ENCODE data around the gene MLF1. TPM values are rescaled to one million over a fixed set of nuclear protein-coding genes. Genes with fewer than 3 reads are reported as not detected.

MLF1 gene
- total RNA-seq, 1 experiment from 2014 or later: 11.9 TPM

GRCh38 chr3:158535918-158536317 lies 35.1 kb upstream of the MLF1 start:
- H2AFZ ChIP-seq (ENCODE audit: low read length): no peak overlapping the region
- no peaks in the 10 kb centered on the region for H3F3A ChIP-seq (ENCODE audit: low read length, unreplicated experiment)
- no peaks in the 10 kb centered on the region for H3K79me2 ChIP-seq (ENCODE audit: low read length)
- DNase-seq: no peak
- no peaks in the 10 kb centered on the region for H3K9me2 ChIP-seq (replicated peaks; ENCODE audit: low read length)
- no peak overlapping the region for H3K27ac ChIP-seq (ENCODE audit: low read length)
- no peak overlapping the region for H3K9ac ChIP-seq (ENCODE audit: low read length)
- CTCF ChIA-PET: no interaction called here
- H3K9me3 ChIP-seq (ENCODE audit: low read length): no peaks in the 10 kb centered on the region
- POLR2A ChIA-PET (ENCODE audit: unreplicated experiment): no interaction called here
- intact Hi-C loops (cut with micrococcal nuclease): loop anchor here (5.0 to 10.0 kb wide), 3 partner anchors 106 to 1001 kb away; partner anchors contain the start of gene GFM1
- BruUV-seq (replicated peaks): no TSS peak
- no peak for ATAC-seq
- H3K36me3 ChIP-seq (ENCODE audit: low read depth, low read length): no peaks in the 10 kb centered on the region
- TF ChIP-seq CTCF (conservative IDR thresholded peaks at IDR 0.05; ENCODE audit: low read depth, low read length): no peak
- no peak for TF ChIP-seq EZH2 (IDR thresholded peaks at IDR 0.05; ENCODE audit: low read length, unreplicated experiment)
- no peak for TF ChIP-seq EZH2phosphoT487 (IDR thresholded peaks at IDR 0.05; ENCODE audit: borderline replicate concordance, low read length)
- H4K20me1 ChIP-seq (ENCODE audit: low read length): no peaks in the 10 kb centered on the region
- H3K4me1 ChIP-seq (ENCODE audit: insufficient read depth, low read length): no peaks in the 10 kb centered on the region
- no peak overlapping the region for H3K4me3 ChIP-seq (ENCODE audit: low read length)
- no peak overlapping the region for H3K4me2 ChIP-seq (ENCODE audit: low read length)
- no peaks in the 10 kb centered on the region for H3K27me3 ChIP-seq (ENCODE audit: low read length)

- no peaks in the 10 kb centered on the region for H3F3A ChIP-seq (ENCODE audit: low read length, unreplicated experiment)
- no peaks in the 10 kb centered on the region for H3K4me1 ChIP-seq (ENCODE audit: insufficient read depth, low read length)
- TF ChIP-seq CTCF (conservative IDR thresholded peaks at IDR 0.05; ENCODE audit: low read depth, low read length): peak; percentile 63
- no peak for TF ChIP-seq EZH2phosphoT487 (IDR thresholded peaks at IDR 0.05; ENCODE audit: borderline replicate concordance, low read length)
- no peaks in the 10 kb centered on the region for H4K20me1 ChIP-seq (ENCODE audit: low read length)
- no peak overlapping the region for H3K27ac ChIP-seq (ENCODE audit: low read length)
- H3K27me3 ChIP-seq (ENCODE audit: low read length): no peaks in the 10 kb centered on the region
- no peak overlapping the region for H3K4me2 ChIP-seq (ENCODE audit: low read length)
- DNase-seq: peak; percentile 58
- BruUV-seq (replicated peaks): no TSS peak
- H3K79me2 ChIP-seq (ENCODE audit: low read length): no peaks in the 10 kb centered on the region
- ATAC-seq: no peak; the same call in 1 of the 2 replicates
- POLR2A ChIA-PET (ENCODE audit: unreplicated experiment): no interaction called here
- intact Hi-C loops (cut with micrococcal nuclease): loop anchor here (1.0 to 10.0 kb wide), 4 partner anchors 103 to 1005 kb away; partner anchors contain the start of gene GFM1
- CTCF ChIA-PET: no interaction called here
- H3K9me3 ChIP-seq (ENCODE audit: low read length): no peaks in the 10 kb centered on the region
- H2AFZ ChIP-seq (ENCODE audit: low read length): peak overlapping the region; percentile 54
- H3K36me3 ChIP-seq (ENCODE audit: low read depth, low read length): no peaks in the 10 kb centered on the region
- no peak overlapping the region for H3K9ac ChIP-seq (ENCODE audit: low read length)
- H3K9me2 ChIP-seq (replicated peaks; ENCODE audit: low read length): no peaks in the 10 kb centered on the region
- no peak overlapping the region for H3K4me3 ChIP-seq (ENCODE audit: low read length)
Measured at GRCh38 chr3:158539414-158540014, 31.5 kb upstream of the MLF1 start.

DNA sequence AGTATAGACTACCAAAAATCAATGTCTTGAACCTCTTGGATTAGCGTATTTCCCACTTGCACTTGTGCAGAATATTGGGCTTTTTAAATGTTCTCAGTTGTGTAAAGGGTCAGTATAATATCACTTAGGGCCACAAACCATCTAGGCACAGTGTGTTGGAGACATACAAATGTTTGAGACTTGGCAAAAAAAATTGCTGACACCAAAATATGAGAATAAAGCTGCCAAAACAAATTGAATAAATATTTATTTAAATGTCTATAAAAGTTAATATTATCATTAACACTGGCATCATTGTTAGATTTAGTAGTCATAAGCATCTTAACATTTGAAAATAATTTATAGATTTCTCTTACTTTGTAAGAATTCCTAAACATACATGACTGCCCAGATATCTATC lies 30.9 kb upstream of the MLF1 start:
- Histone ChIP-seq H3K27me3 (ENCODE audit: low read length) (no peaks in the 10 kb centered on the region), H2AFZ (ENCODE audit: low read length) (peak overlapping the region; percentile 54), H3K4me1 (ENCODE audit: insufficient read depth, low read length) (no peaks in the 10 kb centered on the region), H3K79me2 (ENCODE audit: low read length) (no peaks in the 10 kb centered on the region), H3K9me3 (ENCODE audit: low read length) (no peaks in the 10 kb centered on the region), H3K4me3 (ENCODE audit: low read length) (no peak overlapping the region), H3K27ac (ENCODE audit: low read length) (no peak overlapping the region), H4K20me1 (ENCODE audit: low read length) (no peaks in the 10 kb centered on the region), H3F3A (ENCODE audit: low read length, unreplicated experiment) (no peaks in the 10 kb centered on the region), H3K36me3 (ENCODE audit: low read depth, low read length) (no peaks in the 10 kb centered on the region), H3K4me2 (ENCODE audit: low read length) (no peak overlapping the region), H3K9me2 (replicated peaks; ENCODE audit: low read length) (no peaks in the 10 kb centered on the region), H3K9ac (ENCODE audit: low read length) (no peak overlapping the region)
- no peak for DNase-seq
- ATAC-seq: no peak
- no TSS peak for BruUV-seq (replicated peaks)
- no peak for TF ChIP-seq CTCF (conservative IDR thresholded peaks at IDR 0.05; ENCODE audit: low read depth, low read length)
- no peak for TF ChIP-seq EZH2 (IDR thresholded peaks at IDR 0.05; ENCODE audit: low read length, unreplicated experiment)
- TF ChIP-seq EZH2phosphoT487 (IDR thresholded peaks at IDR 0.05; ENCODE audit: borderline replicate concordance, low read length): no peak
- POLR2A ChIA-PET (ENCODE audit: unreplicated experiment): no interaction called here
- CTCF ChIA-PET: no interaction called here
- intact Hi-C loops (cut with micrococcal nuclease): no loop called here

Measured in PC-3 (cell line).